NCI-H510A treated with DMSO at 0.1 percent for 48 hours (cell line): Measurements from ENCODE around the gene UQCRQ.

Source experiments
- DNase-seq: peaks from one replicate; lab custom pipeline; 2025; lab: John Stamatoyannopoulos, UW

UQCRQ gene

DNA sequence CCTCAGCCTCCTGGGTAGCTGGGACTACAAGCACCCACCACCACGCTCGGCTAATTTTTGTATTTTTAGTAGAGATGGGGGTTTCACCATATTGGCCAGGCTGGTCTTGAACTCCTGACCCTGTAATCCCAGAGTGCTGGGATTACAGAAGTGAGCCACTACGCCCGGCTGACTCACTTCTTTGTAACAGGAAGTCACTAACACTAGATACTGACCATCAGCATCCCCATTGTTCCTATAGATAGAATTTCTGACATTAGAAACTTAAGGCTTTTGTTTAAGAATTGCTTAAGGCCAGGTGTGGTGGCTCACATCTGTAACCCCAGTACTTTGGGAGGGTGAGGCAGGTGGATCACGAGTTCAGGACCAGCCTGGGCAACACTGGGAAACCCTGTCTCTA is 49.2 kb downstream of the UQCRQ start:
- DNase-seq = no peak

DNA sequence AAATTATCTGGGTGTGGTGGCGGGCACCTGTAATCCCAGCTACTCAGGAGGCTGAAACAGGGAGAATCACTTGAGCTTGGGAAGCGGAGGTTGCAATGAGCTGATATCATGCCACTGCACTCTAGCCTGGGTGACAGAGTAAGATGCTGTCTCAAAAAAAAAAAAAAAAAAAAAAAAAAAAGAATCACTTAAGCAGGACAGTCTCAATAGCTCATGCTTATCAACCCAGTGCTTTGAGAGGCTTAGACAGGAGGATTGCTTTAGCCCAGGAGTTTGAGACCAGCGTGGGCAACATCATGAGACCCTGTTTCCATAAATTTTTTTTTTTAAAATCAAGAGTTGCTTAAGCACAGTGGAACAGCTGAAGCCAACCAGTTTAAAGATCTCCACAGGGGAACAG is 49.6 kb downstream of the UQCRQ start:
- DNase-seq = no peak
